ENCODE data around the gene RBM10. TPM values are rescaled to one million over a fixed set of nuclear protein-coding genes. Genes with fewer than 3 reads are reported as not detected.

The RBM10 gene
- total and polyA plus RNA-seq, 2 donors (not counting 1 experiment from before 2014, with no cell fraction given): 48.7 to 51.6 TPM

GRCh38 chrX:47146121-47146935 is 1.3 kb downstream of the RBM10 start:
- peaks cover 57% of the 10 kb centered on the region for H3K79me2 ChIP-seq (ENCODE audit: control insufficient read depth, insufficient read depth, low read length)
- CTCF ChIA-PET: no interaction called here
- intact Hi-C loops (cut with micrococcal nuclease): loop anchor here (5.0 kb wide), 1 partner anchor 86 kb away; the partner anchor contains the start of gene USP11
- Mint-ChIP-seq H3K4me1 (peaks cover 35% of the 10 kb centered on the region), H3K27ac (peak overlapping the region; percentile 99), H3K4me3 (peak overlapping the region; percentile 97), H3K27me3 (no peaks in the 10 kb centered on the region), H3K9me3 (ENCODE audit: insufficient read depth) (no peaks in the 10 kb centered on the region)
- DNase-seq (no peak), ATAC-seq (ENCODE audit: low read depth) (no peak)
- no peaks in the 10 kb centered on the region for H3K27me3 ChIP-seq (replicated peaks in 1 of 4; ENCODE audit: control extremely low read depth in 1 of 4, control insufficient read depth in 3 of 4, insufficient read depth in 4 of 4, low read length in 3 of 4)
- no peak overlapping the region for H2AFZ ChIP-seq (ENCODE audit: insufficient read depth, low read depth, low read length, poor library complexity, severe bottlenecking)
- peak overlapping the region; percentile 79 for H3K9ac ChIP-seq (ENCODE audit: low read length)
- H3K9me3 ChIP-seq (ENCODE audit: control extremely low read depth in 1 of 3, control insufficient read depth in 2 of 3, insufficient read depth in 1 of 3, low read length in 2 of 3): no peaks in the 10 kb centered on the region
- peak overlapping the region; percentile 77 for H3K4me2 ChIP-seq (replicated peaks; ENCODE audit: low read depth, low read length, poor library complexity, severe bottlenecking)
- H3K27ac ChIP-seq (ENCODE audit: low read length in 2 of 2): peak overlapping the region in 1 of 2 donors; percentile 95
- POLR2A ChIA-PET: no interaction called here
- peaks cover 0 to 7% of the 10 kb centered on the region in 2 experiments for H3K36me3 ChIP-seq (replicated peaks in 1 of 2; ENCODE audit: control extremely low read depth in 1 of 2, control insufficient read depth in 1 of 2, extremely low read depth in 1 of 2, insufficient read depth in 2 of 2, low read length in 1 of 2)
- WGBS (ENCODE audit: insufficient coverage): 3% methylated on average over 6 of the region's 10 CpGs
- TF ChIP-seq, protein P1, sequence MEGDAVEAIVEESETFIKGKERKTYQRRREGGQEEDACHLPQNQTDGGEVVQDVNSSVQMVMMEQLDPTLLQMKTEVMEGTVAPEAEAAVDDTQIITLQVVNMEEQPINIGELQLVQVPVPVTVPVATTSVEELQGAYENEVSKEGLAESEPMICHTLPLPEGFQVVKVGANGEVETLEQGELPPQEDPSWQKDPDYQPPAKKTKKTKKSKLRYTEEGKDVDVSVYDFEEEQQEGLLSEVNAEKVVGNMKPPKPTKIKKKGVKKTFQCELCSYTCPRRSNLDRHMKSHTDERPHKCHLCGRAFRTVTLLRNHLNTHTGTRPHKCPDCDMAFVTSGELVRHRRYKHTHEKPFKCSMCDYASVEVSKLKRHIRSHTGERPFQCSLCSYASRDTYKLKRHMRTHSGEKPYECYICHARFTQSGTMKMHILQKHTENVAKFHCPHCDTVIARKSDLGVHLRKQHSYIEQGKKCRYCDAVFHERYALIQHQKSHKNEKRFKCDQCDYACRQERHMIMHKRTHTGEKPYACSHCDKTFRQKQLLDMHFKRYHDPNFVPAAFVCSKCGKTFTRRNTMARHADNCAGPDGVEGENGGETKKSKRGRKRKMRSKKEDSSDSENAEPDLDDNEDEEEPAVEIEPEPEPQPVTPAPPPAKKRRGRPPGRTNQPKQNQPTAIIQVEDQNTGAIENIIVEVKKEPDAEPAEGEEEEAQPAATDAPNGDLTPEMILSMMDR (IDR thresholded peaks at IDR 0.05): no peak
- no peak for TF ChIP-seq EZH2 (IDR thresholded peaks at IDR 0.05; ENCODE audit: borderline replicate concordance, insufficient read depth, low read depth, low read length, poor library complexity, severe bottlenecking)
- peaks cover 12% of the 10 kb centered on the region for H4K20me1 ChIP-seq (ENCODE audit: control insufficient read depth, insufficient read depth, low read length, poor library complexity, severe bottlenecking)
- H3K4me3 ChIP-seq (ENCODE audit: control extremely low read depth in 1 of 5, extremely low read depth in 1 of 5, insufficient read depth in 1 of 5, low read depth in 2 of 5, low read length in 4 of 5): peak overlapping the region; percentile 16 to 83 (median 71)
- H3K4me1 ChIP-seq (ENCODE audit: control insufficient read depth in 2 of 2, insufficient read depth in 2 of 2, low read length in 2 of 2): peaks cover 20 to 32% of the 10 kb centered on the region in 2 donors
